Endometrial microvascular endothelial cells (primary cell): ENCODE results near the gene C13orf46. TPM values are rescaled to one million over a fixed set of nuclear protein-coding genes. Genes with fewer than 3 reads are reported as not detected.

Experiments
- total RNA-seq: library from RNA; depleted of rRNA; stranded (reverse); fragments of >200 nt; gene quantifications from one replicate; pipeline ENCODE4 v1.2.3, GENCODE V29; 2015; ENCODE audit errors: inconsistent ontology term

Gene C13orf46
- total RNA-seq, 1 donor from 2014 or later: not detected

Other genes with a start within 250 kb of the C13orf46 start
- gene TMEM255B, start 214.8 kb downstream of the C13orf46 start, total RNA-seq: 31.3 TPM
- 36.1 TPM for gene GAS6, start 110.0 kb downstream of the C13orf46 start, total RNA-seq
- gene RASA3, start 158.5 kb upstream of the C13orf46 start, total RNA-seq: 56.0 TPM
- not detected for gene CFAP97D2, start 205.2 kb upstream of the C13orf46 start, total RNA-seq